ENCODE data around the gene PANK1.

The PANK1 gene

DNA sequence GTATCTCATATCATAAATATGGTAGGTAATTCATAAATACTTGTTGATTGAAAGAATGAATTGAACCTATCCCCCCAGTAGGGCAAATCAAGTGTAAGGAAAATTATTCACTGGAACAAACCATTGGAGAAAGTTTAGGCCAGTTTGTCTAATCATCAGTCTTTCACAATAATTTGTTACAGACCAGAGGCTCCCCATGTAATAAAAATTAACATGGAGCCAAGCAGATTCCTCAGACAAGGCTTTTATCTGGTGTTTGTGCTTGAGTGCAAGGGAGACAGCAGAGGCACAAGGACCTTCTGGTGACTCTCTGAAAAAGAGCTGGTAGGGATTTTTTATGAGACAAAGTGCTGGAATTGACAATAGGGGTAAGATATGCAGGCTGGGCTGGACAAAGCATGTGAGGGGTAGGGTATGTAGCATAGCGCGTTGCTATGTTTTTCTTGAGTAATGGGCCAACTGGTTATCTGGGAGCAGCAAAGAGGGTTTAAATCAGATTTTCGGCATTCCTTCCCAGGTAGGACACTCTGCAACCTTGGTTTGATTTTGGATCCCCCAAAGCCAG is 7.8 kb upstream of the PANK1 start:
- DNase-seq (ENCODE audit: low read depth, low spot score), result no peak

DNA sequence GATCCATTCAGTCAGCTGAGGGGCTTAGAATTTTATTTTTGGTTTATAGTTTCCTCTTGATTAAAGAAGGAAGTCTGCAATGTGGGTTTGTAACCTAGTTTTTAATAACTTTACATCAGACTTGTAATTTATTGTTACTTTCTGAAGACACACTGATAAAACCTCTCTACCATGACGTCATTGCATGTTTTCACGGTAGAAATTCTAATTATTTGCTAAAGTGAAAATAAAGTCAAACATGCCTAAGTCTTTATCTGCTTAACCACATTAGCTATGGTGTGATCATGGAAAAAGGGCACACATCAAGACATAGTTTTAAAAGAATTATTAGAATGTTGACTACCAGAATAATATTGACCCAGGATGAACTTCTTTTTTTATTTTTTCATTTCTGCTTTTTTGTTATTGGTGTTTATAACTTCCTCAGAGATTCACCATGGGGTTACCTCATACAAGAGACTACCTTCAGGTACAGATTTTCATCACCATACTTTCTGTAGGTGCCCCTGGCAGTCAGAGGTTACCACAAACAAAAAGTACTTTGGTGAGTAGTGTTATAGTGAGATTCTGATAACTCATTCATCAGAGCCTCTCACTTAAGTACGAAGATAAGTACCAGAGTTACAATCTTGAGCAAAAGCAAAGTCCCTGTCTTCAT is 7.0 kb upstream of the PANK1 start:
- no peak for DNase-seq (ENCODE audit: low read depth, low spot score)

DNA sequence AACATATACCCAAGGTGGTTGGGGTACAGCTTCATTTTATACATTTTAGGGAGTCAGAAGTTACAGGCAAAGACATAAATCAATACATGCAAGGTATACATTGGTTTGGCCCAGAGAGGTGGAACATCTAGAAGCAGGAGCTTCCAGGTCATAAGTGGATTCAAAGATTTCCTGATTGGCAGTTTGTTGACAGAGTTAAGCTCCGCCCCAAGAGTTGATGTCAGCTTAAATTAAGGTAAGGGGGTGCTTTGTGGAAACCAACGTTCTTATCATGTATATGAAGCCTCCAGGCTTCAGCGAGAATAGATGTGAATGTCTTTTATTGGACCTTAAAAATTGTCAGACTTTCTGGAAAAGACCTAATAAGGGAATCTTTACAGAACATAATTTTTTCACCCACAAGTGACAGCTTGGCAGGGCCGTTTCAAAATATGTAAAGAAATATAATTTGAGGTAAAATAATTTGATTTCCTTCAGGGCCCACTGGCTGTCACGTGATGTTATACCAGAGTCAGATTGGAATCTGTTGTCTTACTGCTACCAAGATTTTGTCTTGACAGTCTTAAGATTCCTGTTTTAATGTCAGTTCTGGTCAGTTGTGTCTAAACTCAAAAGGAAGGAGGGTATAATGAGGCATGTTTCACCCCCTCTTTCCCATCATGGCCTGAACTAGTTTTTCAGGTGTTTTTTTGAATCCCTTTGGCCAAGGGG is 6.3 kb upstream of the PANK1 start:
- no peak for DNase-seq (ENCODE audit: low read depth, low spot score)

DNA sequence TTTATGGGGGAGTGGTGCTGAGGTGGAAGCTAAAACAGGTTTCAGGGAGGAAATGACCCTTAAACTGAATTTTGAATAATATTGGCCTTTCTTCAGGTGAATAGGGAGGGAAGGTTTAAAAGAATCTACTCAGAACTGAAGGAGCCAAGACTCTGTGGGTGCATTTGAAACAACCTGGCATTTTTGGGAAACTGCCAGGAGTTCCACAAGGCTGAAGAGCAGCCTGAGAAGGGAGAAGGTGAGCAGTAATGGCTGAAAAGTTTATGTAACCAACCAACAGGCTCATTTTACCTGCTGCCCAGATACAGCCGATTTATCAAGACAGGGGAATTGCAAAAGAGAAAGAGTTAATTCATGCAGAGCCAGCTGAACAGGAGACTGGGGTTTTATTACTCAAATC is 4.0 kb upstream of the PANK1 start:
- DNase-seq (ENCODE audit: low read depth, low spot score), result no peak

DNA sequence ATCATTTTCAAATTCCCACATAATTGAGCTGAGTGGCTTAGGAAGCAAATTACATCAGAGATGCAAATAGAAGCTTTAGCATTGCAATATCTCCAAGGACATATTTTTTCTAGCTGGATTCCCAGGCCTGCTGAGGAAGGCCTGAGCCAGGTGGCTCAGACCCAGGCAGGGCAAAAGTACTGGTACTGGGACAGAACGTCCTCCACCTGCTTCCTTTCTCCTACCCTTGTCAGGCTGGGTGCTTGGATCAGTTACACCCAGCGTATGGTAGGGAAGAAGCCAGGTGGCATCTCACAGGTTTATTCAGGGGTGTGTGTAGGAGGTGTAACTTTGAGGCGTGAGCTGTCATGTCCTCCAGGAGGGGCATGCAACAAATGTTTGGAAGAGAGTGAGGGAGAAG is 3.0 kb upstream of the PANK1 start:
- no peak for DNase-seq (ENCODE audit: low read depth, low spot score)

DNA sequence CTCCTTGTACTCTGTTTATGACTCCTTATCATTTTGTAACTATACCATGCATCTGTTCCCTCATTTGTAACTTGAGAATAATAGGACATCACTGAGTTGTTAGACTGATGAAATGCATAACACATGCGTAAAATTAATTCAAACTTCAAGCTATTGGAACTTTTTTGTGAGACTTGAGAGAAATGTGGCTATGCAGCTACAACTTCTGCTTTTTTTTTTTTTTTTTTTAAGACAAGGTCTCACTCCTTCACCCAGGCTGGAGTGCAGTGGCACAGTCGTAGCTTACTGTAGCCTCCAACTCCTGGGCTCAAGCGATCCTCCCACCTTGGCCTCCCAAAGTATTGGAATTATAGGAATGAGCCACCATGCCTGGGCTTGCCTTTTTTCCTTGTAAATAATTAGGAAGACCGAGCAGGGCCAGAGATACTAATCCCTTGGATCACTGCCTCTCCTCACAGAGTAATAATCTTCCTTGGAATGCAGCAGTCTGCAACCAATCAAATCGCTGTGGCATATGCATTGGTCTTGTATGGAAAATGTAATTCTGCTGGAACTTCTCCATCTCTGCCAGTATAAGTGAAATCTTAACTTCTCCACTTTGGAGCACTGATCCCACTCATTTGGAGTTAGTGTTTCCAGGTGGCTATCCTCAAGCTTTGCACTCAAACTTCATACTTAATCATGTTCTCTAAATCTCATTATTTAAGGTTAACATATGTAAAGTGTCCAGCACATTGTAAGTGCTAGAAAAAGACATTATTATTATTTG is 2.0 kb upstream of the PANK1 start:
- DNase-seq (ENCODE audit: low read depth, low spot score), result no peak

DNA sequence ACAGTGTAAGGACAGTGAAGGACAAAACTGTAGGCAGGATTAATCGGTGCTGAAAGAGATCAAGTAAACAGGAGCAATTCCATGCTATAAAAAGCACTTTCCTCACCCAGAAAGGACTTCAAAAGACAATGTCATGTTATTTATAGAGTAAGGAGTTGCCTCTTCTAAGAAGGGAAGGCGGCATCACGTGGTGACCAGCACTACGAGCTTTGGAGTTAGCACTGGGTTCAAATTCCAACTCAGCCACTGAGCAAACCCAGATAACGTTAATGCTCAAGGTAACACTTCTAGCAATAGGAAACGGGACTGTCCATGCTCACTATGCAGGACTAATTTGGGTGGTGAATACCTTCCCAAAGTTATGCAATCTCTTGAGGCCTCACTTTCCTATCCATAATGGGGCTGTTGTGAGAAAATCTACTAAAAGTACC is 715 bp upstream of the PANK1 start:
- no peak for DNase-seq (ENCODE audit: low read depth, low spot score)

DNA sequence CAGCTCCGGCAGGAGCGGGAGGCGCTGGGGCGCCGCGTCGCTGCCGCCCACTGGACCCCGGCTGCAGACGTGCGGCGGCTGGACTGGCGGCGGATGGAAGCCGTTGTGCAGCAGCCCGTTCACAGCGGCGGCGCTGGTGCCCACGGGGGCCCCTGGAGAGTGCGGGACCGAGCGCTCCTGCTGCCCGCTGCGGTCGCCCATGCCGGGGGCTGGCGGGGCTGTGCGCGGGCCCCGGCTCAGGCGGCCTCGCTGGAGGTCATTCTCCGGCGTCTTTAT is 413 bp downstream of the PANK1 start:
- DNase-seq (ENCODE audit: low read depth, low spot score), result no peak

DNA sequence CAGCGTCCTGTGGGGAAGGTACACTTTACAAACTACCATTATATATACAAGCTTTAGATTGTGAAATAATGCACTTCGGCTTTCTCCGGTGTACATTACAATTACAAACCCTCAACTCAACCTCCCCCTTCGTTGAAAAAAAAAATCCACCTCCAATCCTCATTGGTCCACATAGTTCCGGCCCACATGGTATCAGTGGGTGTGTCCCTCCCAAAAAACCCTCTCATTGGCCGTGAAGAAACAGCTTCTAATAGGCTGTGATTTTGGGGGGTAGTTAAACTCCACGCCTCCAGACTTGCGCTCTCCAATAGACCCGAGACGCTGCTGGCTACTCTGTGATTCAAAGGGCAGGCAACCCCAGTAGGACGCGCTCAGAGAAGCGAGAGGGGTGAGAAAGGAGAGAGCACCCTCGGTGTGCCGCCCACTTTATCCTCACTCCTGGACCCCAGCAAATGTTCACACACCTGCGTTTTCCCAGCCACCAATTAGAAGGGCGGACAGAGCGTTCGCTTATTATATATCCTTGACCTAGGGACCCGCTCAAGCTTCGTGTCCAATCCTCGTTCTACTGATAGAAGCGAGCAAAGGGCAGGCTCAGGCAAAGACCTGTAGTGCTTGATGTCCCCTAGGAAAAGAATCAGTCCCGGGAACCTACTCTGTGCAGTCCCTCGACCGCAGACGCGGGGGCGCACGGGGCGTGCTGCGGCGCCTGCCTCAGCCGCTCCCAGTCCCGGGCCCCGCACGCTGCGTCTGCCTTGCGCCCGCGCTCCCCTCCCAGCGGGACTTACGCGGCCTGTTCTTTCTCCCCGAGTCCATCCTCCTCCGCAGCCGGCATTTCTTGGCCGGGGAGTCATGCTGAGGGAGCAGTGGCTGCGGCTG is 991 bp downstream of the PANK1 start:
- DNase-seq (ENCODE audit: low read depth, low spot score), result peak; percentile 74

DNA sequence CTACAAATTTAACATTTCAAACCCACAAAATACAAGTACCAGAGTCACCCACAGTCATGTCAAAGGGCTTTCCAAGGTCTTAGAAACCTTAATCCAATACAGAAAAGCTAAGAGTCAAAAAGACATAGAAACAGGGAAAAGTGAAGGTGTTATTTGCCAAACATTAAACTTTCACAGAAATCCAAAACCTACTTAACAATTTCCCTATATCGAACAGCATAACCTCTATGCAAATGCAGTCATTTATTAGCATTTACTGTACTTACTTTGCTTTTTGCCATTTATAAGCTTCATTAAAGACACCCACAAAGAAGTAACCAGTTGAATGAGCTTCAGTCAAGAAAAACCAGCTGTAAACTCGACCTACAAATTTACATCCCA is 1.6 kb downstream of the PANK1 start:
- DNase-seq (ENCODE audit: low read depth, low spot score), result no peak

DNA sequence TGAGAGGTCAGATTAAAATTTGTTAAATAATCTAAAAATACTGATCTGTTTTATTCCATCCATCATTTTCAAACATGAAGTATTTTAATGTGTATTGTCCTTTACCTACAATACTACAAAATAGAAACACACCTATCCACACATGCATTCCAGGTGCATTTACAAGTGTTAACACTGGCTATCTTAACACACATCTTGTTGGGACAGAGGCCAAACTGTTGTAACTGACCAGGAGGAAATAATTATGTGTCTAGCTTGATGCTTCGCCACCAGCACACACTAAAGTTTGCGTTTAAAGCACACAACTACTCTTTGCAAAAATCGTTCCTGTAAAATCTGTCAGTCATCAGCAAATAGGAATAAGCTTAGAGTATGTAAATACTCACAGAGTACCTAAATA is 2.8 kb downstream of the PANK1 start:
- no peak for DNase-seq (ENCODE audit: low read depth, low spot score)

DNA sequence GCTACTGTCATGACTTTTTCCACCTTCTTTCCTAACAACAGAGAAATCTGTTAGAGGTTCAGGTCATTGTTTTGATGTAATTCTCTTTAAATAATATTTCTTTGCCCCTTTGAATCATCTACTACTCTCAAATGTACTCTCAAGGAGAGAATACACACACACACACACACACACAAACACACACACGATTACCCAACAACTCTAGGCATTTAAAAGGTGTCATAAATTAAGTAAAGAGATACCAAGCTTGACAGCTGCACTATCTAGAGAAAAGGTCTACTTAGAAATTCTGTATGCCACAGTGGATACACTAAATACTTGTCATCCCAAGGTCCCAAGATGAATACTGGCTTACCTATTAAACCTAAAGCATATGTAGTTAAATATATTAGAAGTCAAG is 4.8 kb downstream of the PANK1 start:
- no peak for DNase-seq (ENCODE audit: low read depth, low spot score)

DNA sequence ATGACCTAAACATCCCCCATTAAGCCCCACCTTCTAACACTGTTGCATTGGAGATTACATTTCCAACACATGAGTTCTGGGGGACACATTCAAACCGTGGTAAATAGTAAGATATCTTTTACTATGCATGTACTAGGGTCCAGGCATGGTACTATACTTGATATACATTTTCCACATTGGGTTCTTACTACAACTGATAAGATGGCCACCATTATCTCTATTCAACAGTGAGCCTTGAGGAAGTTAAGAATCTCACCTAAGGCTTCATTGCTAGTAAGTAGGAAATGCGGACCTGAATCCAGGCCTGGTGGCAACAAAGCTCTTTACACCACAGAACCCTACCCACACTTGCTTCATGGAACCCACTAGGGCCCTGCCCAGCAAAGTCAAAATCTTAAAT is 5.7 kb downstream of the PANK1 start:
- no peak for DNase-seq (ENCODE audit: low read depth, low spot score)

DNA sequence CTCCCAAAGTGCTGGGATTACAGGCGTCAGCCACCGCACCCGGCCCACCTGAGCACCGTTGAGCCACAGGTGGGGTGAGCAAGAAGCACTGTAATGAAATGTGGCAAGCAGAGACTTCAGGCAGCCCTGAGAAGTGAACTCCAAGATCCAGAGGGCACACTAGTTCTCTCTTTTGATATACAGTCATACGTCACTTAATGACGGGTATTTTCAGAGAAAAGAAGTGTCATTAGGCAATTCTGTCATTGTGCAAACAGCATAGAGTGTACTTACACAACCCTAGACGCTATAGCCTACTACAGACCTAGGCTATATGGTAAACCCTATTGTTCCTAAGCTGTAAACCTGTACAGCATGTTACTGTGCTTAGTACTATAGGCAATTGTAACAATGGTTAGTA is 7.9 kb downstream of the PANK1 start:
- DNase-seq (ENCODE audit: low read depth, low spot score), result no peak

DNA sequence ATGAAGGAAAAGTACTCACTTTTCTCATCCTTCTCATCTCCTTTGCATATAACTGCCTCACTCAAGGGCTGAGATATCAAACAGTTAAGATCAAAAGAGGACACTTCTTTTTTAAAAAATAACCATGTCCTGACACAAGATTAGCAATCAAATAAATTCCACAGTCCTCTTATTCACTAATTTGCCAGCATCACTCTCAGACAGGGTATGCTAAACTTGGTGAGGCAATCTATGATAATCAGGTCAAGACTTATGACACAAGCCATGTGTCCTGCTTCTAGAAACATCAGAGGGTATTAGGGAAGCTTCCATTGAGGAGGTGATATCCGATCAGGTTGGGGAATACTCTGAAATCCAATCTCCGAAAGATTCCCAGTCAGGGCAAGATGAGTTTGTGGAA is 10.4 kb downstream of the PANK1 start:
- DNase-seq (ENCODE audit: low read depth, low spot score), result no peak

DNA sequence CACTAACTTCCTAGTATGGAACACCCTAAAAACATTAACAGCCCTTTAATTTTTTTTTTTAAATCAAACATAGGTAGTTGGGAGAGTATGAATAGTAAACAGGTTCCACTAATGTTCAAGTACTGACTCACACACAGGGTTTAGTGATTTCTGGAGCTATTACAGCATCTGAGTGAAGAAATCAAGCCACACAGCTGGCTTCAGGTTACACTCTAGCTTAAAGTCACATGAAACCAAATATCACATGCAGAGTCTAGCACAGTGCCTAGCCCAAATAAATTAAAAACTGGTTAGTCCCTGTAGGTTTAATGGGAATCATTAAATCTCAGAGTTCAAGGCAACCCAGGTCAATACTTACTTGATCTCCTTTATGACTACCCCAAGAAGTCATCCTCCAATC is 11.6 kb downstream of the PANK1 start:
- no peak for DNase-seq (ENCODE audit: low read depth, low spot score)

DNA sequence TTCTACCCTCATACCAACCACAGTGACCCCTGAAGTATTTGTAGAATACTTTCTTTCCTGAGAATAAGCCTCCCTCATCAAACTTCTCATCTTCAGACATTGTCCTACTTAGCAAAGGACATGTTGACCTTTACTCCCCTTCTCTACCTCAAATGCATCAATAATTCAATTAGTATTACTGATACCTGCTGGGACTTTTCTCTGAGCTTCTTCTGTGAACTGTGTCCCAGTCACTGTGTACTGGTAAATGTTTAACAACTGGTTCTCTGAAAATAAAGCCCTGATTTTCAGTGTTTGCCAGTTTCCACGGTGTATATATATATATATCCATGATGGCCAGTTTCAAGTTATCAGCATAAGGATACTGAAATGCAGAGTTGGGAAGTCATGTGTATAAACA is 12.2 kb downstream of the PANK1 start:
- no peak for DNase-seq (ENCODE audit: low read depth, low spot score)

DNA sequence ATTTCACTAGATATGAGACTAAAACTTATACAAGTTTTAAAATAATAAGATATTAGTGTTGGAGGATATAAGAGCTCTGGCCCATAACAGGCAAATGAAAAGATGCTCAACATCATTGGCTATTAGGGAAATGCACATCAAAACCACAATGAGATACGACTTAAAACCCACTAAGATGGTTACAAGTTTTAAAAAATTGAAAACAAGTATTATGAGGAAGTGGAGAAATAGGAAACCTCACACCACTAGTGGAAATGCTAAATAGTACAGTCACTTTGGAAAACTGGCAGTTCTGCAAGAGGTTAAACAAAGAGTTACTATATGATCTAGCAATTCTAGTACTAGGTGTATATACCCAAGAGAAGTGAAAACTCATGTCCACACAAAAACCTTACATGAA is 17.2 kb downstream of the PANK1 start:
- no peak for DNase-seq (ENCODE audit: low read depth, low spot score)

DNA sequence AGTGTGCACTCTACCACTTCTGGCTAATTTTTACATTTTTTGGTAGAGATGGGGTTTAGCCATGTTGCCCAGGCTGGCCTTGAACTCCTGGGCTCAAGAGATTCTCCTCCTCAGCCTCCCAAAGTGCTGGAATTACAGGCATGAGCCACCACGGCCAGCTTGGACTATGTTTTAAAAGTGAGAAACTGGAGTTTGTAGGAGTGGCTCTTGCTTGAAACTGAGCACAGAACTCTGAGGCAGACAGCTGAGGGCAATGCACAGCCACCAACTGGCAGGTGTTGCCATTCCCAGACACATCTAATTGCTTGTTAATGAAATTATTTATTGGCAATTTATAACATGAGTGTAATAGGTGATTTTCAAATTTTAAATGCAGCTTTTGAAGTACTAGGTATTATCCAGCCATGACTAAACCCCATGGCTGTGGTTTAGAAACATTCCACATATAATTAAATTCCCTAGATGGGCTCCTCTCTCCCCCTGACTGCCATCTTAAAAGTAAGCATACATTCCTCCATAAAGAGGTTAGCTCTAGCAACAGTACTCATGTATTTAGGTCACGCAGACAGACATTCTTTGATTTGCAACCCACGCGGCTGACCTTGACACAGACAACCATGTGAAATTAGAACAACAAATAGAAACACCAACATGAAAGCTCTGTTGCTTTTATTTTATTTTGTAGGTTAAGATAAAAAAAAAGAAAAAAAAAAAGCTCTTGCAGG is 19.8 kb downstream of the PANK1 start:
- DNase-seq (ENCODE audit: low read depth, low spot score), result no peak

DNA sequence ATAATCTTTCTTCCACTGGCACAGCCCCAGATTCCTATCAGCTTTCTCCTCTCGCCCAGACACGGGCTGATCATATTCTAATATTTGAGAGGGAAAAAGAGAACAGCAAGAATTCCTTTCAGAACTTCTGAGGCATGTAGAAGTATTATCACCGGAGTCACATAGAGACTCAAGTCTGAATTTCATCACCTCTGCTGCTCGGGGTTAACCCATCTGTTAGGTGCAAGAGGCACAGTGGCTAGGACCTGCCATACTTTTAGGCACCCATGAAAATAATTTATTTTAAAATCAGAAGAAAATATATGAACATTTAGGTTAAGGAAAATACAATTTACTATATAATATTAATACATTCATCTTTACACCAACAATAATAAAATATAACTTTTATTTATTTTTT is 21.0 kb downstream of the PANK1 start:
- no peak for DNase-seq (ENCODE audit: low read depth, low spot score)

DNA sequence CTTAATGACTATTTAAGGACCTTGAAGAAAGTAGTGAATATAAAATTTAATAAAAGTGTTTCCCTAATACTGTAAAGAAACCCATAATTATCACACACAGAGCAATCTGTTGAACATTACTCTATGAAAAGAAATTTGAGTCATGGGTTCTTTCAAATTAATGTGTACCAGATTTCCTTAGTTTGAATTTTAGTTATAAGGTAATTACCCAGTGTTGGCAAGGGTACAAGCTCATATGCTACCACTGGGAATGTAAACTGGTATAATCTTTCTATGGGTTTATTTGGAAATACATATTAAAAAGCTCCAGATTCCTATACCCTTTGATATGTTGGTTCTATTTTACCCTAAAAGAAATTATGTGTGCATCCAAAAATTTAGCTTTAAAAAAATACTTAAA is 22.9 kb downstream of the PANK1 start:
- no peak for DNase-seq (ENCODE audit: low read depth, low spot score)

Measured in brain pericyte (primary cell).